ENCODE results near the gene CYTL1.

DNA sequence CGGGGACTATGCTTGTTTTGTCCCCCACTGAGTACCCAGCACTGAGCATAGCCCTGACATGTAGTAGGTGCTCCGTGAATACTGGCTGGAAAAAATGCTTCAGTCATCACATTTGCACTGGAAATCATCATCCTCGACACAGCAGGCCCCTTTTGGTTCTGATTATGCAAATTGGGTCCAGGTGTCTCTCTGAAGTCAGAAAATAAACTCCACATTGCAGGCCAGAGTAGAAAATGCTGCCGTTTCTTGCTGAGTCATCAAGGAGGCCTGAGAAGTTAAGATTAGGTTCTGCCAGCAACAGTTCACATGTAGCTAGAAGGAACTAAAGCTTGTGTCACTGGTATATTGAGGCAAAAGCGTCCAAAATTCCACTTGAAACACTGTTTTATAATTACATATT lies 17.0 kb upstream of the CYTL1 start:
- no peak for TF ChIP-seq POLR2AphosphoS5 (IDR thresholded peaks at IDR 0.05)
- TF ChIP-seq, protein P1, sequence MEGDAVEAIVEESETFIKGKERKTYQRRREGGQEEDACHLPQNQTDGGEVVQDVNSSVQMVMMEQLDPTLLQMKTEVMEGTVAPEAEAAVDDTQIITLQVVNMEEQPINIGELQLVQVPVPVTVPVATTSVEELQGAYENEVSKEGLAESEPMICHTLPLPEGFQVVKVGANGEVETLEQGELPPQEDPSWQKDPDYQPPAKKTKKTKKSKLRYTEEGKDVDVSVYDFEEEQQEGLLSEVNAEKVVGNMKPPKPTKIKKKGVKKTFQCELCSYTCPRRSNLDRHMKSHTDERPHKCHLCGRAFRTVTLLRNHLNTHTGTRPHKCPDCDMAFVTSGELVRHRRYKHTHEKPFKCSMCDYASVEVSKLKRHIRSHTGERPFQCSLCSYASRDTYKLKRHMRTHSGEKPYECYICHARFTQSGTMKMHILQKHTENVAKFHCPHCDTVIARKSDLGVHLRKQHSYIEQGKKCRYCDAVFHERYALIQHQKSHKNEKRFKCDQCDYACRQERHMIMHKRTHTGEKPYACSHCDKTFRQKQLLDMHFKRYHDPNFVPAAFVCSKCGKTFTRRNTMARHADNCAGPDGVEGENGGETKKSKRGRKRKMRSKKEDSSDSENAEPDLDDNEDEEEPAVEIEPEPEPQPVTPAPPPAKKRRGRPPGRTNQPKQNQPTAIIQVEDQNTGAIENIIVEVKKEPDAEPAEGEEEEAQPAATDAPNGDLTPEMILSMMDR (IDR thresholded peaks at IDR 0.05): no peak
